Fibroblast of gingiva (primary cell): ENCODE results near the gene ZBTB43.
"Not testable (repeated sequence)": the region's sequence is repeated elsewhere in the genome, so short reads cannot be mapped to it uniquely, and the experiment has no call there.

Source experiments
- DNase-seq: peaks from one replicate; pipeline ENCODE4 v3.0.0-alpha.2; 2011; ENCODE audit warnings: low read depth

ZBTB43 gene

DNA sequence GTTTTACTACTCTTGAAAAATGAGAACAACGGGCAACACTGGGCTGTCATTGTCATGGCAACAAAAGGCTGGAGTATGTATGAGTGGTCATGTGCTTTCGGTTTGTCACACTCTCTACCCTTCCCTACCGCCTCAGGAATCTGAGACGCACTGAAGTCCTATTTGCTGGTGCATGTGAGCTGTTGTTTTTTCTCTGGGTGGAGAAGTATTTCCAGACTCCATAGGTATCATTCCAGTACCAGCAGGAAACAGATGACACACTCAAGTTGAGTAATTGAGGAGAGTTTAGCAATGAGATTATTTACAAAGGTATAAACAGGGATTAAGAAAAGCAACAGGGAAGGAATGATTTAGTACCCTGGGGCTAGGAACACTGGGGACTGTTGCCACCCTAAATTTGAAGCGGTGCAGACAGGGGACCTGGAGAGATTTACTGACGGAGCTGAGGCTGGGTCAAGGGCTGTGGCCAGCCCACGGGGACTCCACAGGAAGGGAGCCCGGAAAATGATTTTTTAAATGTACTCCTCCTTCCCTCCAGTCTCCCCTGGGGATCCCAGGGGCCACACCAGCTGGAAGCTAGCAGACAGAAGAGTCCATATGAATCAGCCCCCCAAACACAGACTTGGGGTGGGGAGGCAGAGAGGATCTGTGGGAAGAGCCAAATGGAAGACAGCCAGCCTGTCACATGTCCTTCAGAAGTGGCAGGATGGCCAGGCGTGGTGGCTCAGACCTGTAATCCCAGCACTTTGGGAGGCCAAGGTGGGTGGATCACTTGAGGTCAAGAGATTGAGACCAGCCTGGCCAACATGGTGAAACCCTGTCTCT, 13.2 kb upstream of the ZBTB43 start:
- DNase-seq: peak; percentile 99

DNA sequence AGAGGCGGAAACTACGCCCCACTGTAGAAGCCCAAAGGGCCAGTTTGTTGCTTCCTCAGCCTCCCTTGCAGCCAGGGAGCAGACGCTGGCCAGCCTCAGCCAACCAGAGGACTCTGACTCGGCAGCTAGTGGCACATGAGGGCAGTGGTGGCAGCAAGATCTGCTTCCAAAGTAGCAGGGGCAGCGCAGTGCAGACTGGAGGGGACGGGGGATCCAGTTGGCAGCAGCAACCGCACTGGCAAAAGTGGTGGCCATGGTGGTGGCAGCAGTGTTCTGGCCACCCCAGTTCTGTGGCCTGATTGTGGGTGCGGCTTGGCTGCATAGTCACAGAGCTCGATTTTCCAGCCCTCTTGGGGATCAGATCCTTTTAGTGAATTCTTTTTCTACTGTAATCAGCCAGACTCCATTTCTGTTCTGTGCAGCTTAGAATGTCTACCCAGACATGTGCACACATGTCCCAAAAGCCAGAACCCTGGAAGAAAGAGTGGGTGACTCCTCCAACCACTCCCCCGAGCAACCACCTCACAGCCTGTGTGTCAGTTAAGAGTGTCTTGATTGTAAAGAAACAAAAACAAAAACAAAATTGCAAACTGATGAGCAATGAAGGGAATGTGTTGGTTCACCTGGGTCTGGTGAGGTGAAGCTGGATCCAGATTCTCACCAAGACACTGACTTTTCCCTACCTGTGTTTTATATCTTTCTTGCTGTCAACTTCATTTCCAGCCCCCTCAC, 11.0 kb upstream of the ZBTB43 start:
- DNase-seq: no peak

DNA sequence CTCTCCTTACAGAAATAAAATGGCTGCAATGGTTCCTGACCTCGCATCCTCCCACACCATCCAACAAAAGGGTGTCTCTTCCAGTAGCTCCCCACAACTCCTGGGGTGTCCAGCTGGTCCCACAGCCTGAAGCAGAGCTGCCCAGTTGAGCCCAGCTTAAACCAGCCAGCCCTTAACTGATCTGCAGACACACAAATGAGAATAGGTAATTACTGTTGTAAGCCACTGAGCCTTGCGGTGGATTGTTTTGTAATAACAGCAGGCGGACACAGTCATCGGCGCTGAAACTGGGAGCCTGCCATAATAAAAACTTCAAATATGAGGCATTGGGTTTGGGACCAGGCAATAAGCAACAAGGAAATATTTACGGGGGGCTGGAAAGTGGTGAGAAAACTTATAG, 10.4 kb upstream of the ZBTB43 start:
- peak; percentile 39 for DNase-seq

DNA sequence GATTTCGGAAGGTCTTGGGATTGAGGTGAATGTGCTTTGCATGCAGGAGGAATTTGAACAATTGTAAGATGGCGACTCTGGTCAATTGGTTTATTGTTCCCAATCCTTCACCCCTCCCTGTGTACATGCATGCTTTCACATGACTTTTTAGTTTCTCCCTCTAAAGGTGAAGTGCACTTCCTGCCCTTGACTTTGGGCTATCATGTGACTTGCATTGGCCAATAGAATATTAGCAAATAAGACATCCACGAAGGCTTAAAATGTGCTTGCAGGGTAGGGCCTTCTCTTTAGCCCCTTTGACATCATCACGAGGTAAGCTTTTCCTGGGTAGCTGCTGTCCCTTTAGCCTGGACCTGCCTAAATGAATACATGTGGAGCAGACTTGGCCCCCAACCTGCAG, 8.1 kb upstream of the ZBTB43 start:
- DNase-seq: no peak

DNA sequence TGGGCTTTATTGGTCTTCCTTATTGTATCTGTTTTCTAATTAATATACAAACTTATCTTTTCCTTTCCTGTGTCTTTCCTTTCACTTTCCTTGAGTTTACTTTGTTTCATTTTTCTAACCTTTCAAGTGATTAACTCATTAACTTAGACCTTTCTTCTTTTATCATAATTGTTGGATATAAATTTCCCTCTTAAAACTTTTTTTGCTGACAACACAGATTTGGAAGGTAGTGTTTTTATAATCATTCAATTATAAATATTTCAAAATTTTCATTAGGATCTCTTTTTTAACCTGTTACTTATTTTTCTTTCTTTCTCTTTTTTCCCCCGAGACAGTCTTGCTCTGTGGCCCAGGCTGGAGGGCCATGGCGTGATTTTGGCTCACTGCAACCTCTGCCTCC, 6.9 kb upstream of the ZBTB43 start:
- DNase-seq: no peak

DNA sequence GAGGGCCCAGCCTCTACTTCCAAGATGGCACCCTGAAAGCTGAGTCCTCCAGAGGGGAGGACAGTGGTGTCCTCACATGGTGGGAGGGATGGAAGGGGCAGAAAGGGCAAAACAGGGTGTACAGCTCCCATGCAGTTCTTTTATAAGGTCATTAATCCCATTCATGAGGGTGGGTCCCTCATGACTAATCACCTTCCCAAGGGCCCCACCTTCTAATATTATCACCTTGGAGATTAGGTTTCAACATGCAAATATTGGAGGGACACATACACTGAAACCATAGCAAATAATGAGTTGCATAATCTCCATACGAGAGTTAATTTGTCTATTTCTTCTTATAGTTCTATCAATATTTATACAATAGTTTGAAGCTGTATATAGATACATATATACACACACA, 5.8 kb upstream of the ZBTB43 start:
- DNase-seq: no peak

DNA sequence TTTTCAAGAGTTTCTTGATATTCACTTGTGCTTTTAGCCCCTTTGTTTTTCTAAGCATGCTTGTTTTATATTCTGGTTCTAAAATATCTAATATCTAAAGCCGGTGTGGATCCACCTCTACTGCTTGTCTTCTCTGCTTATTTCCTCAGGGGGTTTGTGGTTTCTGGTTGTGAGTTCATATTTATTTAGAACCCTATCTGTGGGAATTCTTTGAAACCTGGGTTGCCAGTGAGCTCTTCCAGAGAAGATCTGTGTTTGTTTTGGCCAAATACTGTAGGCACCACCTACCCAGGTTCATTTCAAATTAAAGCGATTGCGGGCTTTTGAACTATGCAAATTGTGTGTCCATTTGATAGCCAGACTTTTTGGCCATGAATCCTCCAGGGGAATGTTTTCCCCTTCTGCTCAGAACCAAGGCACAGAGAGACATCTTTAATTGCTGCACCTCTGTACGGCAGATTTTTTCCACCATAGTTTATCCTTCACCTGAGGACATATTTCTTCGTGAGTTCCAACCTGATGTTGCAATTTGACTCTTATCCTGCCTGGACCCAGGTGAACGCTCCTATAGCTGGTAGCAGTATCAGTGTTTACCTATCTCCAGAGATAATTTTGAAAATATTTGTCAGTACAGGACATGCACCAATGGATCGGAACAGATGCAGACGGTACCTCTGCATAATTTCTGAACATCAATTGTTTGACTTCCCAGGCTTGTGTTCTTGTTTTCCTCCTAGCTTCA, 2.4 kb upstream of the ZBTB43 start:
- DNase-seq: no peak

DNA sequence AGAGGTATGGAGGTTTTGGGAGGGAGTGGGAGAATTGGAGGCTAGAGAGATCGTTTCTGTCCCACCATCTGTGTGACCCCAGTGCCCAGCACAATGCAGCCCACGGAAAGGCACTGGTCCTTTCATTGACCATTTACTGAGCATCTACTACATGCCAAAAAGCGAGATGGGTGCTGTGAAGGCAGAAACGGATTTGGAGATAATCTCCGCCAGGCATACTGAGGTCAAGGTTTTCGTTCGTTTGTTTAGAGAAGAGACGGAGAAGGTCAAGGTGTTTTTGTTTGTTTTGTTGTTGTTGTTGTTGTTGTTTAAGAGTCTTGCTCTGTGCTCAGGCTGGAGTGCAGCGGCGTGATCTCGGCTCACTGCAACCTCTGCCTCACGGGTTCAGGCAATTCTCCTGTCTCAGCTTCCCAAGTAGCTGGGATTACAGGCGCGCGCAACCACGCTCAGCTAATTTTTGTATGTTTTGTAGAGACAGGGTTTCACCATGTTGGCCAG, 593 bp upstream of the ZBTB43 start:
- no peak for DNase-seq

DNA sequence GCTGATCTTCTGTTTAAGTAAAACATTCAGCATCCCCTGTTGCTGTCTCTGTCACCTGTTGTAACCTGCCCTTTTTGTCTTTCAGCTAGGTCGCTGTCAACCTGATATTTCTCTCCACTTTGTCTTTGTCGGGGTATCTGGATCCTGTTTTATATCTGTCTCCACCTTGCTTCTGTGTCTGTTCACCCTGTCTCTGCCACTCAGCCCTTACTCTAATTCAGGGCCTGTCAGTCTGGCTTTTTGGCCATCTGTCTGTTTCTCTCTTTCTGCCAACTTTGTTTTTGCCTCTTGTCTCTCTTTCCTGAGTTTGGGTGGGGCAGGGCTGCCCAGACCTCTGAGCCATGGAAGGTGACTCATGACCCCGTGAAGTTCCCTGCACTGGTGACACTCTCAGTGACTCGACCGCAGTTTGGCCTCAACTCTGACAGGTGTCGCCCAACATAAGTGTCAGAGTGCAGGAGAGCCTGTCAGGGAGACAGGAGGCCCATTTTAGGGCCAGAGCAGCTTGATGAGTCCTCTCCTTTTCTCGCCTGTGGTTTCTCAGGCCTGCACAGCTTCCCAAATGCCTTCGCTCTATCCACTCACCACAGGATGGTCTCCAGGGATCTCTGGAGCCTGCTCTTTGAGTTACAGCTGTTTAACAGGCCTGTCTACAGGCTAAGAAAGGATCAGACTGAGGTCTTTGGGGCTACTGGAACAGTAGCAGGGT, 868 bp downstream of the ZBTB43 start:
- DNase-seq: peak; percentile 67

DNA sequence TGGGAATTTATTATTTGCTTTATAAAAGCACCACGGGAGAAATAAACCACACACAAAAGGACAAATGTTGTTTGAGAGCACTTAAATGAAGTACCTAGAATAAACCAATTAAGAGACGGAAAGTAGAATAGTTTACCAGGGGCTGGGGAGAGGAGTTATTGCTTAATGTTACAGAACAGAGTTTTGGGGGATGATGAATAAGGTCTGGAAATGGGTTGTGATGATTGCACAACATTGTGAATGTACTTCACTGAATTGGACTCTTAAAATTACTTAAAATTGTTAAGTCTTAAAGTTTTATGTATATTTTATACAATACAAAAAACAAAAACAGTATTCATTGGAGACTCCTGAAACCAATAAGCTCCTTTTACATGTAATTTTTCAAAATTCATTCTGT, 1.5 kb downstream of the ZBTB43 start:
- DNase-seq: peak; percentile 53

DNA sequence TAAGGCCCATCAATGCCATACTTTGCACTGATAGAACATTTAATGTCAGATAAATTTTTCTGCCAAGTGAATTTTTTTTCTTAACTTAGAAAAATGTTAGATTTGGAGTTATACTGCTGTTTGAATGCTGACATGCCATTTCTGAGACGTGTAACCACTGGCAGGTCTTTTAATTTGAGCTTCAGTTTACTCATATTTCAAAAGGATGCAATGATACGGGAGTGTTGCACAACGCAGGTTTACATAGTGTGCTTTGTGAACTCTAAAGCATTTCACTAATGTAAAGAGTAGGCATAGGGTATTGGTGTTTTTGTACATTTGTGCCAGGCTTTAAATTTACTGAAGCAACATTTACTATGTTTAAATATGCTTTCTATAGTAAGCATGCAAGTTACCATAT, 4.2 kb downstream of the ZBTB43 start:
- DNase-seq: peak; percentile 65

DNA sequence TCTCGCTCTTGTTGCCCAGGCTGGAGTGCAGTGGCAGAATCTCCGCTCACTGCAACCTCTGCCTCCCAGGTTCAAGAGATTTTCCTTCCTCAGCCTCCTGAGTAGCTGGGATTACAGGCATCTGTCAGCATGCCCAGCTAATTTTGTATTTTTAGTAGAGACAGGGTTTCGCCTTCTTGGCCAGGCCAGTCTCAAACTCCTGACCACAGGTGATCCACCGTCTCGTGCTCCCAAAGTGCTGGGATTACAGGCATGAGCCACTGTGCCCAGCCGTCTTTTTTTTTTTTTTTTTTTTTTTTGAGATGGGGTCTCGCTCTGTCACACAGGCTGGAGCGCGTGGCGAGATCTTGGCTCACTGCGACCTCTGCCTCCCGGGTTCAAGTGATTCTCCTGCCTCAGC, 5.4 kb downstream of the ZBTB43 start:
- not testable (repeated sequence) for DNase-seq

DNA sequence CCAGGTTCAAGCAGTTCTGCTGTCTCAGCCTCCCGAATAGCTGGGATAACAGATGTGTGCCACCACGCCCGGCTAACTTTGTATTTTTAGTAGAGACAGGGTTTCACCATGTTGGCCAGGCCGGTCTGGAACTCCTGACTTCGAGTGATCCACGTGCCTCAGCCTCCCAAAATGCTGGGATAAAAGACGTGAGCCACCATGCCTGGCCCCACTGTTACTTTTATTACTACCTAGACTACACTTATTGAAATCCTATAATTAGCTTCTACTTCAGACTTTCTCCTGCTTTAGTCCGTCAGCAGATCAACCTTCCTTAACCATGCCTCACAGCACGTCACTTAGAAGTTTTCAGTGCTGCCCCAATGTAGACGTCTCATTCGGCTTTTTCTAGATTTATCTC, 8.2 kb downstream of the ZBTB43 start:
- no peak for DNase-seq

DNA sequence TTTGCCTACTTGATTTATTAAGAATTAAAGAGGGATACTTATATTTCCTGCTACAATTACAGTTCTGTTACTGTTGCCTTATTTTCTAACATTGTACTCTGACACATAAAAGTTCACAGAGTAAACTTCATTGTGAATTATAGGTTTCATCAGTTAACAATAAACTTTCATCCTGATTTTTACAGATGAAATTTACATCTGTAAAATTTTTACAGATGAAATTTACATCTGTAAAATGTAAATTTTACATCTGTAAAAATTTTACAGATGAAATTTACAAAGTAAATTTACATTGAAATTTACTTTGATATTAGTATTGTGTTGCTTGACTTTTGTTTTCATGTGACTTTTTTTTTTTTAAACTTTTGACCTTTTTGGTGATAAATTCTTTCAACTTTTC, 9.3 kb downstream of the ZBTB43 start:
- DNase-seq: no peak

DNA sequence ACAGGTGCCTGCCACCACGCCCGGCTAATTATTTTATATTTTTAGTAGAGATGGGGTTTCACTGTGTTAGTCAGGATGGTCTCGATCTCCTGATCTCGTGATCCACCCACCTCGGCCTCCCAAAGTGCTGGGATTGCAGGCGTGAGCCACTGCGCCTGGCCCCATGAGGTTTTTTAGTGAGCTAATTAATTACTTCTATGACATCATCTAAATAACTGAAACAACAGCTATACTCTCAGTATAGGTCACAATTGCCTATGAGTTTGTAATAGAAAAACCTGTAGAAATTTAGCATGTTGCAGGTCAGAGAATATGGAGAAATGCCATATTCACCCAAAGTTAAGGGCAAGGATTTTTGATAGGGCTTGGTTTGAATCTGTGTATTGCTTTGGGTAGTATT, 12.8 kb downstream of the ZBTB43 start:
- not testable (repeated sequence) for DNase-seq

DNA sequence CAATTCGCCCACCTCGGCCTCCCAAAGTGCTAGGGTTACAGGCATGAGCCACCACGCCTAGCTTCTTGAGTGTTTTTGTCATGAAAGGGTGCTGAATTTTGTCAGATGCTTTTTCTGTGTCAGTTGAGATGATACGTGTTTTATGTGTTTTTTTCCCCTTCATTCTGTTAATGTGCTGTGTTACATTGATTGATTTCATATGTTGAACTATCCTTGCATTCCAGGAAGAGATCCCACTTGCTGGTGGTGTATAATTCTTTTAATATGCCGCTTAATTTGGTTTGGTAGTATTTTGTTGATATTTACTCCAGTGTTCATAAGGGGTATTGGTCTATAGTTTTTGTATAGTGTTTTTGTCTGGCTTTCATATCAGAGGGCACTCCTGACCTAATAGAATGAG, 13.6 kb downstream of the ZBTB43 start:
- no peak for DNase-seq

DNA sequence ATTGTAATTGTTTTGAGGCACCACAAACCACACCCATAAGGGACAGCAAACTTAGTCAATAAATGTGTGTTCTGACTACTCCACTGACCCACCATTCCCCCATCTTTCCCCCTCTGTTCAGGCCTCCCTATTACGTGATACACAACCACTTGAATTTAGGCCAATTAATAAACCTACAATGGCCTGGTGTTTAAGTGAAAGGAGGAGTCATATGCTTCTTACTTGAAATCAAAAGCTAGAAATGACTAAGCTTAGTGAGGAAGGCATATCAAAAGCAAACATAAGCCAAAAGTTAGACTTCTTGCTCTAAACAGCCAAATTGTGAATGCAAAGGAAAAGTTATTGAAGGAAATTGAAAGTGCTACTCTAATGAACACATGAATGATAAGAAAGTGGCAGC, 14.6 kb downstream of the ZBTB43 start:
- no peak for DNase-seq

DNA sequence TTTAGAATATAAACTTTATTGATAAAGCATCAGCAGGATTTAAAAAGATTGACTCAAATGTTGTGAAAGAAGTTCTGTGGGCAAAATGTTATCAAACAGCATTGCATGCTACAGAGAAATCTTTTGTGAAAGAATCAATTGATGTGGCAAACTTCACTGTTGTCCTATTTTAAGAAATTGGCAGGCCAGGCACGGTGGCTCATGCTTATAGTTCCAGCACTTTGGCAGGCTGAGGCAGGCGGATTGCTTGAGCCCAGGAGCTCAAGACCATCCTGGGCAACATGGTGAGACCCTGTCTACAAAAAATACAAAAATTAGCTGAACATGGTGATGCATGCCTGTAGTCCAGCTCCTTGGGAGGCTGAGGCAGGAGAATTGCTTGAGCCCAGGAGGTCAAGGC, 17.4 kb downstream of the ZBTB43 start:
- no peak for DNase-seq

DNA sequence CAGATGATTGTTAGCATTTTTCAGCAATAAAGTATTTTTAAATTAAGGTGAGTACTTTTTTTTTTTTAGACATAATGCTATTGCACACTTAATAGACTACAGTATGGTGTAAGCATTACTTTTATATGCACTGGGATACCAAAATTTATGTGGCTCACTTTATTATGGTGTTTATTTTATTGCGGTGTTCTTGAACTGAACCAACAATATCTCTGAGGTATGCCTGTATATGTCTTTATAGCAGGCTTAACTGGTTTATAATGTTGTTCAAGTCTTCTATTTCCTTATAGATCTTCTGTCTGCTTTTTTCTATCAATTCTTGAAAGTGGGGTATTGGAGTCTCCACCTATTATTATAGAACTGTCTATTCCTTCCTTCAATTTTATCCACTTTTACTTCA, 18.0 kb downstream of the ZBTB43 start:
- DNase-seq: no peak

DNA sequence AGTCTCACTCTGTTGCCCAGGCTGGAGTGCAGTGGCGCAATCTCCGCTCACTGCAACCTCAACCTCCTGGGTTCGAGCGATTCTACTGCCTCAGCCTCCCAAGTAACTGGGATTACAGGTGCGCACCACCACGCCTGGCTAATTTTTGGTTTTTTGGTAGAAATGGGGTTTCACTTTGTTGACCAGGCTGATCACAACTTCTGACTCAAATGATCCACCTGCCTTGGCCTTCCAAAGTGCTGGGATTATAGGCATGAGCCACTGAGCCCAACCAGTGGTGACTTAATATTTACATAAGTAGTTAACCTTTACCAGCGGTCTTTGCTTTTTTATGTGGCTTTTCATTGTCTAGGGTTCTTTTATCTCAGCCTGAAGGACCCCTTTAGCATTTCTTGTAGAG, 19.2 kb downstream of the ZBTB43 start:
- DNase-seq: not testable (repeated sequence)

DNA sequence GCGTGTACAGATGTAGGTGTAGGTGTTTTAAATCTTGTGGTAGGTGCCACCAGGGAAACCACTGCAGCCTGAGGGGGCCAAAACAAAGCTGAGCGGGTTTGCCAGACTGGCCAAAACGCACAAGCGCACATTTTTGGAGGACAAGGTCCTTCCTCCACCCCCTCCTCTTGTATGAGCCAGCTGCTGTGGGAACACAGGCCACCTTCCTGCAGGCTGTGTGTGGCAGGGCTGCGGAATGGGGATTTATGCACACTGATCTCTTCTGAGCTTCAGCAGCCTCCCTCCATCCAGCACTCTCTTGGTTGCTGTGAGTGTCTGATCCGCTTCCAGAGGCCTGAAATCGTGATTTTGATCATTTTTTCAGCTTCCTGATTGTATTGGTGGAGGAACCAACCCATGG, 22.4 kb downstream of the ZBTB43 start:
- no peak for DNase-seq

DNA sequence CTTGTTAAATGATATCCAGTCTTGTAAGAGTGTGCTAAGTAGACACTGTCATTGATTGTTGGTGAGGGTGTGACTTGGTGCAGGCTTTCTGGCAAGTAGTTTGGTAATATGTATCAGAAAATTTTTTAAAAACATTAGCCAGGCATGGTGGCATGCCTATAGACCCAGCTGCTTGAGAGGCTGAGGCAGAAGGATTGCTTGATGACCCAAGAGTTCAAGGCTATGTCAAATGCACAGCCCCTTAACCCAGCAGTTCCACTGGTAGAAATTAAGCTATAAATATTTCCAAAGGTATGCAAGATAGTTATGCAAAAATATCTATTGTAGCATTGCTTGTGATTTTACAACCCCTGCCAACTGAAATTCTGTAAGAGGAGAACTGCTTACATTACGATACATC, 24.2 kb downstream of the ZBTB43 start:
- peak; percentile 8 for DNase-seq
